Measurements from ENCODE around the gene MYOF. TPM values are rescaled to one million over a fixed set of nuclear protein-coding genes. Genes with fewer than 3 reads are reported as not detected.
"Not testable (repeated sequence)": the region's sequence is repeated elsewhere in the genome, so short reads cannot be mapped to it uniquely, and the experiment has no call there.

MYOF gene
- total RNA-seq, 1 experiment from 2014 or later: 3.0 TPM

- not testable (repeated sequence) for DNase-seq; H3K4me3 ChIP-seq (ENCODE audit: insufficient read depth, low read depth, low read length); H3K27me3 ChIP-seq (ENCODE audit: control insufficient read depth, insufficient read depth, low read length); H3K36me3 ChIP-seq (replicated peaks; ENCODE audit: control insufficient read depth, insufficient read depth, low read length)
Observed at GRCh38 chr10:93358398-93358797, 123.7 kb downstream of the MYOF start.

GRCh38 chr10:93357680-93358079 lies 124.5 kb downstream of the MYOF start:
- Histone ChIP-seq H3K36me3 (replicated peaks; ENCODE audit: control insufficient read depth, insufficient read depth, low read length) (no peaks in the 10 kb centered on the region), H3K27me3 (ENCODE audit: control insufficient read depth, insufficient read depth, low read length) (no peaks in the 10 kb centered on the region), H3K4me3 (ENCODE audit: insufficient read depth, low read depth, low read length) (no peak overlapping the region)
- DNase-seq: peak; percentile 67

- no peak for DNase-seq
Observed at GRCh38 chr10:93356516-93356915, 125.6 kb downstream of the MYOF start.

GRCh38 chr10:93352638-93353383 lies 129.3 kb downstream of the MYOF start:
- H3K36me3 ChIP-seq (replicated peaks; ENCODE audit: control insufficient read depth, insufficient read depth, low read length): no peaks in the 10 kb centered on the region
- H3K27me3 ChIP-seq (ENCODE audit: control insufficient read depth, insufficient read depth, low read length): no peaks in the 10 kb centered on the region
- DNase-seq: peak; percentile 66
- no peak overlapping the region for H3K4me3 ChIP-seq (ENCODE audit: insufficient read depth, low read depth, low read length)

More at GRCh38 chr10:93356516-93356915, 125.6 kb downstream of the MYOF start:
- Histone ChIP-seq H3K36me3 (replicated peaks; ENCODE audit: control insufficient read depth, insufficient read depth, low read length) (no peaks in the 10 kb centered on the region), H3K4me3 (ENCODE audit: insufficient read depth, low read depth, low read length) (no peak overlapping the region), H3K27me3 (ENCODE audit: control insufficient read depth, insufficient read depth, low read length) (no peaks in the 10 kb centered on the region)

GRCh38 chr10:93346694-93347093 lies 135.4 kb downstream of the MYOF start:
- no peaks in the 10 kb centered on the region for H3K27me3 ChIP-seq (ENCODE audit: control insufficient read depth, insufficient read depth, low read length)
- no peak for DNase-seq
- no peaks in the 10 kb centered on the region for H3K36me3 ChIP-seq (replicated peaks; ENCODE audit: control insufficient read depth, insufficient read depth, low read length)
- no peak overlapping the region for H3K4me3 ChIP-seq (ENCODE audit: insufficient read depth, low read depth, low read length)

GRCh38 chr10:93346108-93346507 lies 136.0 kb downstream of the MYOF start:
- no peak for DNase-seq
- Histone ChIP-seq H3K27me3 (ENCODE audit: control insufficient read depth, insufficient read depth, low read length) (no peaks in the 10 kb centered on the region), H3K4me3 (ENCODE audit: insufficient read depth, low read depth, low read length) (no peak overlapping the region), H3K36me3 (replicated peaks; ENCODE audit: control insufficient read depth, insufficient read depth, low read length) (no peaks in the 10 kb centered on the region)

- H3K4me3 ChIP-seq (ENCODE audit: insufficient read depth, low read depth, low read length): no peak overlapping the region
- no peaks in the 10 kb centered on the region for H3K36me3 ChIP-seq (replicated peaks; ENCODE audit: control insufficient read depth, insufficient read depth, low read length)
- H3K27me3 ChIP-seq (ENCODE audit: control insufficient read depth, insufficient read depth, low read length): no peaks in the 10 kb centered on the region
- no peak for DNase-seq
Observed at GRCh38 chr10:93344691-93345090, 137.4 kb downstream of the MYOF start.

- Histone ChIP-seq H3K36me3 (replicated peaks; ENCODE audit: control insufficient read depth, insufficient read depth, low read length) (no peaks in the 10 kb centered on the region), H3K4me3 (ENCODE audit: insufficient read depth, low read depth, low read length) (no peak overlapping the region), H3K27me3 (ENCODE audit: control insufficient read depth, insufficient read depth, low read length) (no peaks in the 10 kb centered on the region)
- DNase-seq: no peak
Observed at GRCh38 chr10:93342921-93343320, 139.2 kb downstream of the MYOF start.

- no peak for DNase-seq
- H3K27me3 ChIP-seq (ENCODE audit: control insufficient read depth, insufficient read depth, low read length): no peaks in the 10 kb centered on the region
- H3K36me3 ChIP-seq (replicated peaks; ENCODE audit: control insufficient read depth, insufficient read depth, low read length): no peaks in the 10 kb centered on the region
- no peak overlapping the region for H3K4me3 ChIP-seq (ENCODE audit: insufficient read depth, low read depth, low read length)
Observed at GRCh38 chr10:93342366-93342765, 139.8 kb downstream of the MYOF start.

- no peak for DNase-seq
- Histone ChIP-seq H3K4me3 (ENCODE audit: insufficient read depth, low read depth, low read length) (no peak overlapping the region), H3K27me3 (ENCODE audit: control insufficient read depth, insufficient read depth, low read length) (no peaks in the 10 kb centered on the region), H3K36me3 (replicated peaks; ENCODE audit: control insufficient read depth, insufficient read depth, low read length) (no peaks in the 10 kb centered on the region)
Observed at GRCh38 chr10:93337309-93337721, 144.8 kb downstream of the MYOF start.

- no peak for DNase-seq
- no peaks in the 10 kb centered on the region for H3K36me3 ChIP-seq (replicated peaks; ENCODE audit: control insufficient read depth, insufficient read depth, low read length)
- no peaks in the 10 kb centered on the region for H3K27me3 ChIP-seq (ENCODE audit: control insufficient read depth, insufficient read depth, low read length)
- H3K4me3 ChIP-seq (ENCODE audit: insufficient read depth, low read depth, low read length): no peak overlapping the region
Observed at GRCh38 chr10:93336678-93337077, 145.5 kb downstream of the MYOF start.

- no peak overlapping the region for H3K4me3 ChIP-seq (ENCODE audit: insufficient read depth, low read depth, low read length)
- H3K27me3 ChIP-seq (ENCODE audit: control insufficient read depth, insufficient read depth, low read length): no peaks in the 10 kb centered on the region
- no peak for DNase-seq
- no peaks in the 10 kb centered on the region for H3K36me3 ChIP-seq (replicated peaks; ENCODE audit: control insufficient read depth, insufficient read depth, low read length)
Observed at GRCh38 chr10:93336110-93336509, 146.0 kb downstream of the MYOF start.

GRCh38 chr10:93334901-93335327 lies 147.2 kb downstream of the MYOF start:
- DNase-seq: no peak
- no peaks in the 10 kb centered on the region for H3K27me3 ChIP-seq (ENCODE audit: control insufficient read depth, insufficient read depth, low read length)
- no peak overlapping the region for H3K4me3 ChIP-seq (ENCODE audit: insufficient read depth, low read depth, low read length)
- no peaks in the 10 kb centered on the region for H3K36me3 ChIP-seq (replicated peaks; ENCODE audit: control insufficient read depth, insufficient read depth, low read length)

GRCh38 chr10:93334181-93334580 lies 148.0 kb downstream of the MYOF start:
- H3K4me3 ChIP-seq (ENCODE audit: insufficient read depth, low read depth, low read length): no peak overlapping the region
- no peaks in the 10 kb centered on the region for H3K27me3 ChIP-seq (ENCODE audit: control insufficient read depth, insufficient read depth, low read length)
- no peaks in the 10 kb centered on the region for H3K36me3 ChIP-seq (replicated peaks; ENCODE audit: control insufficient read depth, insufficient read depth, low read length)
- DNase-seq: no peak

GRCh38 chr10:93333278-93333978 lies 148.7 kb downstream of the MYOF start:
- peak; percentile 86 for DNase-seq

More at GRCh38 chr10:93333278-93333978, 148.7 kb downstream of the MYOF start:
- no peaks in the 10 kb centered on the region for H3K27me3 ChIP-seq (ENCODE audit: control insufficient read depth, insufficient read depth, low read length)
- no peaks in the 10 kb centered on the region for H3K36me3 ChIP-seq (replicated peaks; ENCODE audit: control insufficient read depth, insufficient read depth, low read length)
- H3K4me3 ChIP-seq (ENCODE audit: insufficient read depth, low read depth, low read length): no peak overlapping the region
